Esophagus squamous epithelium (tissue), 5 donors: ENCODE results near the gene SPECC1. TPM values are rescaled to one million over a fixed set of nuclear protein-coding genes. Genes with fewer than 3 reads are reported as not detected.

Source experiments
- DNase-seq: peaks from one replicate; lab custom pipeline; 2025; lab: John Stamatoyannopoulos, UW
- H3K27ac ChIP-seq, 4 donors: fragments of 200-600 bp; sonication (generic); one replicate each; pipeline ENCODE4 v1.5.1; 2016 to 2019; ENCODE audit warnings: mild to moderate bottlenecking in 1 of 4
- H3K27me3 ChIP-seq, 4 donors: fragments of 200-600 bp; sonication (generic); 1 replicate in 3 of 4; 2 replicates in 1 of 4; pipeline versions ENCODE4 v1.5.1 to v1.6.0; 2017 to 2021; ENCODE audit warnings: antibody characterized with exemption in 1 of 4
- H3K36me3 ChIP-seq, 3 donors: fragments of 200-600 bp; sonication (generic); one replicate each; pipeline ENCODE4 v1.5.1; 2016 to 2019
- H3K4me1 ChIP-seq, 3 donors: fragments of 200-600 bp; sonication (generic); one replicate each; pipeline ENCODE4 v1.5.1; 2017 to 2019
- H3K4me3 ChIP-seq, 4 donors: fragments of 200-600 bp; sonication (generic); 1 replicate in 3 of 4; 2 replicates in 1 of 4; pipeline ENCODE4 v1.5.1; 2016 to 2019; ENCODE audit warnings: mild to moderate bottlenecking in 2 of 4, moderate library complexity in 1 of 4
- H3K9me3 ChIP-seq, 3 donors: fragments of 200-600 bp; sonication (generic); one replicate each; pipeline ENCODE4 v1.5.1; 2016 to 2019
- CTCF ChIP-seq, 6 experiments: fragments of 450-650 bp in 4 of 6; fragments of 200-600 bp in 2 of 6; sonication (generic) in 2 of 6; IDR thresholded peaks; one replicate each; pipeline ENCODE4 v1.5.1; 2016 to 2019; ENCODE audit warnings: antibody characterized with exemption in 6 of 6, mild to moderate bottlenecking in 4 of 6, moderate library complexity in 4 of 6
- POLR2A ChIP-seq, 4 donors: fragments of 450-650 bp; IDR thresholded peaks; one replicate each; pipeline ENCODE4 v1.6.1; 2017; ENCODE audit warnings: antibody characterized with exemption in 4 of 4, mild to moderate bottlenecking in 4 of 4, moderate library complexity in 3 of 4
- WGBS, 2 donors: methylation state at CpG; one replicate each; pipeline ENCODE4 v1.1.5; 2018; 5-methylcytosine and 5-hydroxymethylcytosine counted together
- intact Hi-C: fragments of 100-400 bp; cut with DNase I; formaldehyde crosslinking; loops from one replicate; pipeline ENCODE4 v1.15.0; 2022
- total RNA-seq, 4 donors: library from RNA; depleted of rRNA; stranded (reverse); fragments of >200 nt; gene quantifications; one replicate each; pipeline ENCODE4 v1.1.0, GENCODE V29; 2016
- donor health status: DM: yes; HTN: yes; CAD: no.

Gene SPECC1
- total RNA-seq, 4 donors from 2014 or later = 13.8 to 29.6 (median 19.0) TPM

- no peaks in the 10 kb centered on the region for H3K9me3 ChIP-seq
- WGBS, 2 donors = 91 to 93% methylated on average over 4 of the region's 4 CpGs
- H3K27me3 ChIP-seq = no peaks in the 10 kb centered on the region
- no peak overlapping the region for H3K4me3 ChIP-seq
- H3K36me3 ChIP-seq = no peaks in the 10 kb centered on the region
- H3K27ac ChIP-seq = no peak overlapping the region
- DNase-seq = no peak
- intact Hi-C loops = no loop called here
- no peak for TF ChIP-seq CTCF (IDR thresholded peaks at IDR 0.05)
- no peak for TF ChIP-seq POLR2A (IDR thresholded peaks at IDR 0.05)
- no peaks in the 10 kb centered on the region for H3K4me1 ChIP-seq
Observed at GRCh38 chr17:20053361-20053964, 44.3 kb downstream of the SPECC1 start.

GRCh38 chr17:20059728-20060188 lies 50.6 kb downstream of the SPECC1 start:
- WGBS, 2 donors = 48 to 52% methylated on average over 3 of the region's 3 CpGs
- H3K4me1 ChIP-seq = peaks cover 14 to 36% (median 24%) of the 10 kb centered on the region in 3 donors
- no peak for DNase-seq
- no peaks in the 10 kb centered on the region for H3K9me3 ChIP-seq
- no peaks in the 10 kb centered on the region for H3K27me3 ChIP-seq
- no peak overlapping the region for H3K4me3 ChIP-seq
- intact Hi-C loops = no loop called here
- H3K36me3 ChIP-seq = no peaks in the 10 kb centered on the region
- peak overlapping the region in 1 of 4 donors; percentile 9 for H3K27ac ChIP-seq
- no peak for TF ChIP-seq CTCF (IDR thresholded peaks at IDR 0.05)
- TF ChIP-seq POLR2A (IDR thresholded peaks at IDR 0.05) = no peak

- WGBS, 2 donors = 23 to 26% methylated on average over 12 of the region's 12 CpGs
Observed at GRCh38 chr17:20063665-20064648, 54.8 kb downstream of the SPECC1 start.

GRCh38 chr17:20066253-20066652 lies 57.1 kb downstream of the SPECC1 start:
- peak overlapping the region; percentile 73 to 92 (median 85) for H3K27ac ChIP-seq
- peaks cover 16 to 49% (median 33%) of the 10 kb centered on the region in 3 donors for H3K4me1 ChIP-seq
- intact Hi-C loops = no loop called here
- WGBS, 2 donors = 29 to 30% methylated on average over 4 of the region's 4 CpGs
- H3K27me3 ChIP-seq = no peaks in the 10 kb centered on the region
- TF ChIP-seq CTCF (IDR thresholded peaks at IDR 0.05) (no peak), POLR2A (IDR thresholded peaks at IDR 0.05) (no peak)
- no peak for DNase-seq
- H3K9me3 ChIP-seq = no peaks in the 10 kb centered on the region
- no peaks in the 10 kb centered on the region for H3K36me3 ChIP-seq
- no peak overlapping the region for H3K4me3 ChIP-seq

More at GRCh38 chr17:20063665-20064648, 54.8 kb downstream of the SPECC1 start:
- peak overlapping the region in 3 of 4 donors; percentile 2 to 26 (median 7) for H3K4me3 ChIP-seq
- intact Hi-C loops = no loop called here
- DNase-seq = no peak
- H3K27ac ChIP-seq = peak overlapping the region; percentile 73 to 92 (median 85)
- peaks cover 16 to 57% (median 40%) of the 10 kb centered on the region in 3 donors for H3K4me1 ChIP-seq
- no peaks in the 10 kb centered on the region for H3K27me3 ChIP-seq
- H3K9me3 ChIP-seq = no peaks in the 10 kb centered on the region
- no peak for TF ChIP-seq CTCF (IDR thresholded peaks at IDR 0.05)
- TF ChIP-seq POLR2A (IDR thresholded peaks at IDR 0.05) = no peak
- H3K36me3 ChIP-seq = no peaks in the 10 kb centered on the region
